SK-N-SH (cell line): Measurements from ENCODE around the gene KIT.

Experiments
- CTCF ChIP-seq: fragments of 200-600 bp; sonication (generic); IDR thresholded peaks from 2 replicates; pipeline ENCODE4 v1.6.1; 2017; ENCODE audit warnings: antibody characterized with exemption, mild to moderate bottlenecking, moderate library complexity
- EP300 ChIP-seq, 2 experiments: IDR thresholded peaks; 2 replicates each; pipeline versions ENCODE4 v1.4.0 to v1.6.1; 2012; ENCODE audit warnings: borderline replicate concordance in 1 of 2, low read depth in 1 of 2, low read length in 1 of 2
- FOSL2 ChIP-seq: IDR thresholded peaks from 2 replicates; pipeline ENCODE4 v1.4.0; 2012; ENCODE audit warnings: low read depth, mild to moderate bottlenecking, moderate library complexity, borderline replicate concordance
- IRF3 ChIP-seq: fragments of 150-350 bp; IDR thresholded peaks from 2 replicates; pipeline ENCODE4 v1.6.1; 2016; ENCODE audit warnings: mild to moderate bottlenecking, low read depth, low read length
- MAX ChIP-seq: IDR thresholded peaks from 2 replicates; pipeline ENCODE4 v1.4.0; 2012; ENCODE audit warnings: low read depth
- PBX3 ChIP-seq: IDR thresholded peaks from 2 replicates; pipeline ENCODE4; 2012
- POLR2AphosphoS5 ChIP-seq: IDR thresholded peaks from 2 replicates; pipeline ENCODE4 v1.6.1; 2012; ENCODE audit warnings: low read depth, low read length
- RAD21 ChIP-seq: IDR thresholded peaks from 2 replicates; pipeline ENCODE4 v1.6.1; 2012; ENCODE audit warnings: mild to moderate bottlenecking, low read length
- REST ChIP-seq: IDR thresholded peaks from 2 replicates; pipeline ENCODE4 v1.6.1; 2012; ENCODE audit warnings: mild to moderate bottlenecking, low read depth, low read length, moderate library complexity
- USF2 ChIP-seq: fragments of 150-350 bp; IDR thresholded peaks from 2 replicates; pipeline ENCODE4 v1.6.1; 2017; ENCODE audit warnings: antibody characterized with exemption, low read length, low read depth, borderline replicate concordance
- ZBTB33 ChIP-seq: IDR thresholded peaks from 2 replicates; pipeline ENCODE4 v1.4.0; 2012; ENCODE audit warnings: low read depth, borderline replicate concordance

GRCh38 chr4:54679813-54680212, 22.1 kb downstream of the KIT start:
- TF ChIP-seq CTCF (no peak), EP300 (IDR thresholded peaks at IDR 0.05; ENCODE audit: borderline replicate concordance in 1 of 2, low read depth in 1 of 2, low read length in 1 of 2) (no peak), POLR2AphosphoS5 (no peak), REST (no peak), ZBTB33 (no peak), MAX (no peak), PBX3 (no peak), RAD21 (no peak), FOSL2 (no peak), IRF3 (no peak), USF2 (no peak)
